Mesothelial cell of epicardium (in vitro differentiated cells): ENCODE data around the gene TNFSF12. TPM values are rescaled to one million over a fixed set of nuclear protein-coding genes. Genes with fewer than 3 reads are reported as not detected.

ENCODE experiments used
- DNase-seq, 2 experiments: peaks; one replicate each; pipeline ENCODE4 v3.0.0; 2021; ENCODE audit warnings: low spot score in 2 of 2; ENCODE audit not compliant: unreplicated experiment in 2 of 2
- H3K27ac Mint-ChIP-seq: 2 replicates; pipeline ENCODE4 v1.8.0; 2021; ENCODE audit warnings: mixed read lengths
- H3K27me3 Mint-ChIP-seq: 2 replicates; pipeline ENCODE4 v1.8.0; 2021; ENCODE audit warnings: low read depth, mixed read lengths
- H3K36me3 Mint-ChIP-seq: 2 replicates; pipeline ENCODE4 v1.8.0; 2021; ENCODE audit warnings: mixed read lengths
- H3K4me1 Mint-ChIP-seq: 2 replicates; pipeline ENCODE4 v1.8.0; 2021; ENCODE audit warnings: mixed read lengths
- H3K4me3 Mint-ChIP-seq: 2 replicates; pipeline ENCODE4 v1.8.0; 2021; ENCODE audit warnings: mild to moderate bottlenecking, moderate library complexity, mixed read lengths
- H3K9me3 Mint-ChIP-seq: 2 replicates; pipeline ENCODE4 v1.8.0; 2021; ENCODE audit warnings: mixed read lengths
- CTCF ChIP-seq: fragments of 200-600 bp; sonication (generic); IDR thresholded peaks from one replicate; pipeline ENCODE4 v1.5.0; 2021; ENCODE audit warnings: antibody characterized with exemption; ENCODE audit not compliant: unreplicated experiment
- total RNA-seq: library from RNA; stranded (reverse); gene quantifications from 3 replicates; pipeline ENCODE4 v1.2.1, GENCODE V29; 2021

The TNFSF12 gene
- total RNA-seq, 1 donor from 2014 or later, result 7.6 TPM

- Mint-ChIP-seq H3K4me3 (no peak overlapping the region), H3K9me3 (no peaks in the 10 kb centered on the region)
- DNase-seq, result no peak
These were observed 3.9 kb upstream of the TNFSF12 start for GRCh38 chr17:7544911-7545310.

GRCh38 chr17:7549401-7550055, 670 bp downstream of the TNFSF12 start:
- peak overlapping the region; percentile 58 for H3K4me3 Mint-ChIP-seq
- H3K27ac Mint-ChIP-seq, result peak overlapping the region; percentile 74

More at GRCh38 chr17:7544911-7545310, 3.9 kb upstream of the TNFSF12 start:
- no peak overlapping the region for H3K27ac Mint-ChIP-seq
- peaks cover 9% of the 10 kb centered on the region for H3K4me1 Mint-ChIP-seq
- no peak for TF ChIP-seq CTCF
- no peaks in the 10 kb centered on the region for H3K36me3 Mint-ChIP-seq
- peaks cover 19% of the 10 kb centered on the region for H3K27me3 Mint-ChIP-seq

GRCh38 chr17:7550344-7550743, 1.5 kb downstream of the TNFSF12 start:
- Mint-ChIP-seq H3K36me3 (no peaks in the 10 kb centered on the region), H3K27me3 (no peaks in the 10 kb centered on the region), H3K9me3 (no peaks in the 10 kb centered on the region), H3K4me1 (peaks cover 9% of the 10 kb centered on the region), H3K27ac (no peak overlapping the region), H3K4me3 (peak overlapping the region; percentile 58)
- no peak for DNase-seq
- TF ChIP-seq CTCF, result no peak

More at GRCh38 chr17:7549401-7550055, 670 bp downstream of the TNFSF12 start:
- H3K36me3 Mint-ChIP-seq, result no peaks in the 10 kb centered on the region
- no peaks in the 10 kb centered on the region for H3K27me3 Mint-ChIP-seq
- peaks cover 9% of the 10 kb centered on the region for H3K4me1 Mint-ChIP-seq
- TF ChIP-seq CTCF, result no peak
- no peaks in the 10 kb centered on the region for H3K9me3 Mint-ChIP-seq
- no peak for DNase-seq

- H3K4me1 Mint-ChIP-seq, result peaks cover 13% of the 10 kb centered on the region
- H3K9me3 Mint-ChIP-seq, result no peaks in the 10 kb centered on the region
- no peak overlapping the region for H3K27ac Mint-ChIP-seq
- no peak for TF ChIP-seq CTCF
- H3K36me3 Mint-ChIP-seq, result no peaks in the 10 kb centered on the region
- H3K27me3 Mint-ChIP-seq, result no peaks in the 10 kb centered on the region
- no peak overlapping the region for H3K4me3 Mint-ChIP-seq
- no peak for DNase-seq
These were observed 2.5 kb downstream of the TNFSF12 start for GRCh38 chr17:7551396-7551795.

- Mint-ChIP-seq H3K9me3 (no peaks in the 10 kb centered on the region), H3K4me3 (no peak overlapping the region), H3K27ac (no peak overlapping the region), H3K27me3 (no peaks in the 10 kb centered on the region), H3K36me3 (no peaks in the 10 kb centered on the region), H3K4me1 (peaks cover 16% of the 10 kb centered on the region)
- no peak for DNase-seq
- no peak for TF ChIP-seq CTCF
These were observed 3.8 kb downstream of the TNFSF12 start for GRCh38 chr17:7552621-7553051.
